ENCODE measurements around the gene PRKD2.

PRKD2 gene

GRCh38 chr19:46624958-46625661, 91.8 kb downstream of the PRKD2 start, which contains the start of gene PTGIR:
PTGIR (minus strand) TSS chr19:46625089; CDS start chr19:46624225, 864 bp downstream.
- TF ChIP-seq EZH2 (IDR thresholded peaks at IDR 0.05), result no peak
- TF ChIP-seq POLR2AphosphoS5 (IDR thresholded peaks at IDR 0.05; ENCODE audit: borderline replicate concordance, low read depth, low read length), result no peak
- no peak for TF ChIP-seq FOXP2 (optimal IDR thresholded peaks at IDR 0.05; ENCODE audit: control extremely low read depth, extremely low read length, insufficient read depth)
- Histone ChIP-seq H3K4me3 (no peak within 1 kb of the TSS), H3K27ac (no peak within 1 kb of the TSS), H3K9me3 (ENCODE audit: low read depth, low read length) (no peaks in the 10 kb centered on the region), H3K36me3 (ENCODE audit: insufficient read depth, low read length) (no peaks in the 10 kb centered on the region), H3K9ac (ENCODE audit: insufficient read length) (no peak within 1 kb of the TSS)
- no peak for DNase-seq (ENCODE audit: low read depth, low spot score)
